ENCODE data around the gene BPIFB4. TPM values are rescaled to one million over a fixed set of nuclear protein-coding genes. Genes with fewer than 3 reads are reported as not detected.

Gene BPIFB4
- total and polyA plus RNA-seq, 2 donors (not counting 1 experiment from before 2014, with no cell fraction given) = not detected

DNA sequence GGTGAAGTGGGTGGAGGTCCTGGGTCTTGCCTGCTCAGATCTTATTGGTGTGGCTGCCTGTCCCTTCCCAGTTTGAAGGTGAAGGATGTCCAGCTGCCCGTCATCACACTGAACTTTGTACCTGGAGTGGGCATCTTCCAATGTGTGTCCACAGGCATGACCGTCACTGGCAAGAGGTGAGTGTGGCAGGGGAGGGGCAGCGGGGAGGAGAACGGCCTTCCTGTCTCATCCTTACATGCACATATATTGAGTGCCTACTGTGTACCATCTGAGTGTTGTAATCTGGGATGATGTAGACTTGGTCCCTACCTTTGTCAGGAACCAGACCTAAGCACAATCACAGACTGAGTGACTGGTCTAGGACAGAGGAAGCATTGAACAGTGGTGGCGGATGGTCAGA is 45.3 kb upstream of the BPIFB4 start:
- peaks cover 0 to 7% (median 0%) of the 10 kb centered on the region in 4 experiments for H3K27me3 ChIP-seq (replicated peaks in 1 of 4; ENCODE audit: control extremely low read depth in 1 of 4, control insufficient read depth in 3 of 4, insufficient read depth in 4 of 4, low read length in 3 of 4)
- Mint-ChIP-seq H3K27me3 (peaks cover 19% of the 10 kb centered on the region), H3K4me1 (no peaks in the 10 kb centered on the region), H3K4me3 (no peak overlapping the region), H3K9me3 (ENCODE audit: insufficient read depth) (peaks cover 4% of the 10 kb centered on the region), H3K27ac (no peak overlapping the region)
- intact Hi-C loops (cut with micrococcal nuclease) = no loop called here
- WGBS (ENCODE audit: insufficient coverage) = 100% methylated on average over 1 of the region's 5 CpGs
- DNase-seq (no peak), ATAC-seq (ENCODE audit: low read depth) (no peak)
- no peak overlapping the region for H3K4me3 ChIP-seq (ENCODE audit: control extremely low read depth in 1 of 5, extremely low read depth in 1 of 5, insufficient read depth in 1 of 5, low read depth in 2 of 5, low read length in 4 of 5)
- no peak overlapping the region for H3K27ac ChIP-seq (ENCODE audit: low read length in 2 of 2)
- no peaks in the 10 kb centered on the region for H3K4me1 ChIP-seq (ENCODE audit: control insufficient read depth in 2 of 2, insufficient read depth in 2 of 2, low read length in 2 of 2)
- TF ChIP-seq CTCF (IDR thresholded peaks at IDR 0.05) (no peak), EZH2 (IDR thresholded peaks at IDR 0.05; ENCODE audit: borderline replicate concordance, insufficient read depth, low read depth, low read length, poor library complexity, severe bottlenecking) (no peak)
- H3K9me3 ChIP-seq (ENCODE audit: control extremely low read depth in 1 of 3, control insufficient read depth in 2 of 3, insufficient read depth in 1 of 3, low read length in 2 of 3) = peaks cover 0 to 8% (median 4%) of the 10 kb centered on the region in 3 donors
- no peak overlapping the region for H3K4me2 ChIP-seq (replicated peaks; ENCODE audit: low read depth, low read length, poor library complexity, severe bottlenecking)
- no peak overlapping the region for H2AFZ ChIP-seq (ENCODE audit: insufficient read depth, low read depth, low read length, poor library complexity, severe bottlenecking)
- ChIA-PET POLR2A (no interaction called here), CTCF (no interaction called here)
- no peak overlapping the region for H3K9ac ChIP-seq (ENCODE audit: low read length)
- H4K20me1 ChIP-seq (ENCODE audit: control insufficient read depth, insufficient read depth, low read length, poor library complexity, severe bottlenecking) = no peaks in the 10 kb centered on the region
- H3K79me2 ChIP-seq (ENCODE audit: control insufficient read depth, insufficient read depth, low read length) = no peaks in the 10 kb centered on the region
- no peaks in the 10 kb centered on the region for H3K36me3 ChIP-seq (replicated peaks in 1 of 2; ENCODE audit: control extremely low read depth in 1 of 2, control insufficient read depth in 1 of 2, extremely low read depth in 1 of 2, insufficient read depth in 2 of 2, low read length in 1 of 2)

DNA sequence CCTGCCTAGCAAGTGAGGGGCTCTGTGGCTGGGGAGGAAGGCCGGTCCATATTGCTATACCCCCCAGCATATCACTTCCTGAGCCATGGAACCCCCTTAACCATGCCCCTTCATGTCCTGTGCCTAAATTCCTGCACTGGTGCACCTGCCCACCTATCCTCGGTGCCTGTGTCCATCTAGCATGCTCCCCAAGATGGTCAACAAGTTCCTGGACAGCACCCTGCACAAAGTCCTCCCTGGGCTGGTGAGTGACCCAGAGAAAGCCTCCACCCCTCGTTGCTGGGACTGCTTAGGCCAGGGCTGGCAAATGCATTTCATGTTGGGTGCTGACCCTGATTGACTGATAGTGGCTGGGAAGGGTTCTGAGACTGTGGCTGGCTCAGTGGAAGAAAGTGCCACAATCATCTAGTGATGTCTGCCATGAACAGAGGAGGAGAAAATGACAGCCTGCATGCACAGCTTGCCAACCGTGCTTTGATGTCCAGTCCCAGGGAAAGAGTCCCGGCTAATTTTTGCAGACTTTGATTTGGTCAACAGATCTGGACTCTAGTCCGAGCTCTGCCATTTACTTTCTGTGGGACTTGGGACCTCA is 44.4 kb upstream of the BPIFB4 start:
- no peak overlapping the region for H3K4me2 ChIP-seq (replicated peaks; ENCODE audit: low read depth, low read length, poor library complexity, severe bottlenecking)
- H3K36me3 ChIP-seq (replicated peaks in 1 of 2; ENCODE audit: control extremely low read depth in 1 of 2, control insufficient read depth in 1 of 2, extremely low read depth in 1 of 2, insufficient read depth in 2 of 2, low read length in 1 of 2) = no peaks in the 10 kb centered on the region
- peaks cover 4% of the 10 kb centered on the region for H3K9me3 Mint-ChIP-seq (ENCODE audit: insufficient read depth)
- no peaks in the 10 kb centered on the region for H3K79me2 ChIP-seq (ENCODE audit: control insufficient read depth, insufficient read depth, low read length)
- no peak overlapping the region for H3K4me3 Mint-ChIP-seq
- no peaks in the 10 kb centered on the region for H4K20me1 ChIP-seq (ENCODE audit: control insufficient read depth, insufficient read depth, low read length, poor library complexity, severe bottlenecking)
- H3K4me3 ChIP-seq (ENCODE audit: control extremely low read depth in 1 of 5, extremely low read depth in 1 of 5, insufficient read depth in 1 of 5, low read depth in 2 of 5, low read length in 4 of 5) = no peak overlapping the region
- H3K4me1 ChIP-seq (ENCODE audit: control insufficient read depth in 2 of 2, insufficient read depth in 2 of 2, low read length in 2 of 2) = no peaks in the 10 kb centered on the region
- peaks cover 0 to 8% (median 4%) of the 10 kb centered on the region in 3 donors for H3K9me3 ChIP-seq (ENCODE audit: control extremely low read depth in 1 of 3, control insufficient read depth in 2 of 3, insufficient read depth in 1 of 3, low read length in 2 of 3)
- intact Hi-C loops (cut with micrococcal nuclease) = no loop called here
- ChIA-PET CTCF (no interaction called here), POLR2A (no interaction called here)
- no peak overlapping the region for H3K27ac ChIP-seq (ENCODE audit: low read length in 2 of 2)
- no peak overlapping the region for H3K9ac ChIP-seq (ENCODE audit: low read length)
- peaks cover 19% of the 10 kb centered on the region for H3K27me3 Mint-ChIP-seq
- WGBS (ENCODE audit: insufficient coverage) = 88% methylated on average over 5 of the region's 6 CpGs
- TF ChIP-seq EZH2 (IDR thresholded peaks at IDR 0.05; ENCODE audit: borderline replicate concordance, insufficient read depth, low read depth, low read length, poor library complexity, severe bottlenecking) = no peak
- TF ChIP-seq CTCF (IDR thresholded peaks at IDR 0.05) = no peak
- peaks cover 0 to 4% (median 0%) of the 10 kb centered on the region in 4 experiments for H3K27me3 ChIP-seq (replicated peaks in 1 of 4; ENCODE audit: control extremely low read depth in 1 of 4, control insufficient read depth in 3 of 4, insufficient read depth in 4 of 4, low read length in 3 of 4)
- no peak for ATAC-seq (ENCODE audit: low read depth)
- H3K27ac Mint-ChIP-seq = no peak overlapping the region
- DNase-seq = no peak
- no peak overlapping the region for H2AFZ ChIP-seq (ENCODE audit: insufficient read depth, low read depth, low read length, poor library complexity, severe bottlenecking)
- H3K4me1 Mint-ChIP-seq = no peaks in the 10 kb centered on the region
